ENCODE results near the gene ENDOD1.

The ENDOD1 gene

DNA sequence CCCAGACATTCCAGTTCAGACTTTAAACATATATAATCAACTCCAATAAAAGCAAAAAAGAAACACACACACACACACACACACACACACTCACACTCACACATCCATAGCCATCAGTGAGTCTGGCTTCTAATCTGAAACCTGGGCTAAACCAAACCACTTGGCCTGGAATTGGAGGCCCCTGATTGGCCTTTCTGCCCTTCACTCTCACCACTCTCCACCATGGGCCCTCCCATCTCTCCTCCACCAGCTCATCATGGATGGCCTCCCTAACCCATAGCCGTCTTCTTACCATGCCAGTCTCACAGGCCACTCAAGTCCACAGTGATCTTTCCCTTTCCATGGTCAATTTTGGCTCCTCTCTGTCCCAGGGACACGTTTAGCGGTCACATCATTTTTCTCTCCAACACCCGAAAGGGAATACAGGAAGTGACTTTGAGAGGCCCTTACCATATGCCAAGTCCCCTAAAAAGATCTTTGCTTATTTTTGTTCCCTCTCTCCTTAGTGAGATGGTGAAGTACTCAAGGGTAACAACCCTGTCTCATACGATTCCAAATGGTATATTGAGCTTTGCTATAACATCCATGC, 66.6 kb downstream of the ENDOD1 start:
- peaks cover 34 to 35% of the 10 kb centered on the region in 2 donors for H3K4me1 Mint-ChIP-seq (ENCODE audit: low read depth in 2 of 2)
- no peak overlapping the region for H3K4me3 Mint-ChIP-seq

DNA sequence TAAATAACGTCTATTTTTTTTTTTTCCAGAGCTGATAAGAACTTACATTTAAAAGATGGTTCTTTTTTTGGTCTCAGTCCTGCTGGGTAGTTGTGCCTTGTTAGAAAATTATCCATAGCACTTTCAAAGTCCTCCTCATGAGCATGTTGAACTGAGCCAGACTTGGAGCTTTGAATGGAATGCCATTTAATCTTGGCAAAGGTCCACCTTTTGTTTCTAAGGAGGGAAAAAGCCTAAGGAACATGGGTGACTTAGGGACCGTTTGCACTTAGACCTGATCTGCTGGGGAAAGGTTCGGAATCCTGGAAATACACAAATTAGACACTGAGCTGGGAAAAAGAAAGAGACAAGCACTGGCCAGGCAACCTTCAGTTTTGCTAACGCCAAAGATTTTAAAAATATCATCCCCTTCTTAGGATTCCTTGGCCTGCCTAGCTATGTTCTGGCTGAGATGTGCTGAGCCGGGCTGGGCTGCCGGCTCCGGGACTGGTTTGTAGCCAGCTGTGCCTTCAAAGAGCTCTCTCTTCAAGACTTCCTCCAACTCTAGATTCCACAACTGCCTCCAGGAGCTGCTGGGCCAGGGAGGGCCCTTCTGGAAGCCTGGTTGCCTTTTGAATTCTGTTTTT, 67.4 kb downstream of the ENDOD1 start:
- no peak overlapping the region for H3K4me3 Mint-ChIP-seq
- no peaks in the 10 kb centered on the region for H3K9me3 Mint-ChIP-seq
- H3K27me3 Mint-ChIP-seq: no peaks in the 10 kb centered on the region
- H3K27ac Mint-ChIP-seq: peak overlapping the region; percentile 52 to 77
- DNase-seq: no peak
- H3K4me1 Mint-ChIP-seq (ENCODE audit: low read depth in 2 of 2): peaks cover 29% of the 10 kb centered on the region in 2 donors
- peaks cover 3% of the 10 kb centered on the region for H3K36me3 Mint-ChIP-seq (ENCODE audit: insufficient read depth)
- no peak for ATAC-seq (replicated peaks)

More for the DNA sequence above, 66.6 kb downstream of the ENDOD1 start:
- DNase-seq (no peak), ATAC-seq (replicated peaks) (no peak)
- H3K36me3 Mint-ChIP-seq (ENCODE audit: insufficient read depth): peaks cover 8% of the 10 kb centered on the region
- no peaks in the 10 kb centered on the region for H3K27me3 Mint-ChIP-seq
- H3K9me3 Mint-ChIP-seq: no peaks in the 10 kb centered on the region
- H3K27ac Mint-ChIP-seq: no peak overlapping the region

DNA sequence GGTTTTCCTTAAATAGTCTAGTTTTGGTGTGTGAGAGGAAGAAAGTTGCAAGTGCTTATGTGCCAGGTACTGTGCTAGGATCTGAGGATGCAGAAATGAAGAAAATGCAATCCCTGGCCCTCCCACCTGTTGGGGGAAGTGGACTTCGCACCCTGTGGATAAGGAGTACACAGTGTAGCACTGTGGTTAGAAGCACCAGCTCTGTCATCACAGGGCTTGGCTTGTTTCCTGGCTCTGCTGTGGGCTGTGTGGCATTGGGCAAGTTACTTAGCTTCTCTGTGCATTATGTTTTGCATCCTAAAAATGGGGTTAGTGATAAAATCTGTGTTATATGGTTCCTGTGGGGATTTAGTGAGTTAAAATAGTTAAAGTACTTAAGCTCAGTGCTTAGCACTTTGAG, 68.2 kb downstream of the ENDOD1 start:
- H3K27me3 Mint-ChIP-seq: no peaks in the 10 kb centered on the region
- H3K27ac Mint-ChIP-seq: peak overlapping the region; percentile 52 to 77
- no peaks in the 10 kb centered on the region for H3K9me3 Mint-ChIP-seq
- ATAC-seq (replicated peaks) (peak; percentile 57), DNase-seq (no peak)
- peak overlapping the region in 1 of 2 donors; percentile 14 for H3K4me3 Mint-ChIP-seq
- no peaks in the 10 kb centered on the region for H3K36me3 Mint-ChIP-seq (ENCODE audit: insufficient read depth)
- H3K4me1 Mint-ChIP-seq (ENCODE audit: low read depth in 2 of 2): peaks cover 24 to 25% of the 10 kb centered on the region in 2 donors

DNA sequence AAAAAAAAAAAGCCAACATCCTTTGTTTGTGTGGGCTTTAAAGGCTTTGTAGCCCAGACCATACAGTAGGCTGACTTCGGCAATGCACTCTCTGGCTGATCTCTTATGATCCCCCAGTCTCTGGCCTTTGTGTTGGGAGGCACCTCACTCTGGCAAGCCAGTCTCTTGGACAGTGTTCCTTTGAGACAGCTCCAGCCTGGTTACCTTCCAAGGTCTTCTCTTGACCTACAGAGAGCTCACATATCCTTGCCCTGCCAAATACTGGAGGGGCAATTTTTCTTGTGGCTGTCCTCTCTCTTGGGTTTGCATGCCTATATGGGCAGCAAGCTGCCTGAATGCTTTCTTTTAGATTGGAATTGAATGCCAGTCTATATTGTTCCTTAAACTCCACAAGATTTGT, 71.6 kb downstream of the ENDOD1 start:
- no peak for ATAC-seq (replicated peaks)
- peaks cover 10 to 11% of the 10 kb centered on the region in 2 donors for H3K4me1 Mint-ChIP-seq (ENCODE audit: low read depth in 2 of 2)
- DNase-seq: no peak
- H3K4me3 Mint-ChIP-seq: no peak overlapping the region
- H3K9me3 Mint-ChIP-seq: no peaks in the 10 kb centered on the region
- H3K36me3 Mint-ChIP-seq (ENCODE audit: insufficient read depth): no peaks in the 10 kb centered on the region
- no peaks in the 10 kb centered on the region for H3K27me3 Mint-ChIP-seq
- no peak overlapping the region for H3K27ac Mint-ChIP-seq

DNA sequence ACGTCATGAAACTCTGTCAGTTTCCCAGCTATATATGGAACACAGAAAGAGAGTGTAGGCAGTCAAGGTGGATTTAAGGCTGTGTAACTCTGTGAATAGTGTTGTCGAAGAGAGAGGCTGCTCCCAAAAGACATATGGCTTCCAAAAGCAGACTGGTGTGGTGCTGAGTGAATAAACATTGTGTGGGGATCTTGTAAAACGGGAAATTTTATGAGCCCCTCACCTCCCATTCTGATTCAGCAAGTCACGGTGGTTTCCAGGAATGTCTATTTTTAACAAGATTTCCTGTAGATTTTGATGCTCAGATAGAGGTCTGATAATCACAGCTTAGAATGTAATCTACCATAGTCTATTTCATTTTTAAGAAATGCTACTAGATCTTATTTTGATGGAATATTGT, 73.5 kb downstream of the ENDOD1 start:
- no peak for ATAC-seq (replicated peaks)
- no peak overlapping the region for H3K27ac Mint-ChIP-seq
- DNase-seq: no peak
- H3K27me3 Mint-ChIP-seq: no peaks in the 10 kb centered on the region
- H3K36me3 Mint-ChIP-seq (ENCODE audit: insufficient read depth): no peaks in the 10 kb centered on the region
- no peak overlapping the region for H3K4me3 Mint-ChIP-seq
- H3K4me1 Mint-ChIP-seq (ENCODE audit: low read depth in 2 of 2): peaks cover 3 to 4% of the 10 kb centered on the region in 2 donors
- no peaks in the 10 kb centered on the region for H3K9me3 Mint-ChIP-seq

DNA sequence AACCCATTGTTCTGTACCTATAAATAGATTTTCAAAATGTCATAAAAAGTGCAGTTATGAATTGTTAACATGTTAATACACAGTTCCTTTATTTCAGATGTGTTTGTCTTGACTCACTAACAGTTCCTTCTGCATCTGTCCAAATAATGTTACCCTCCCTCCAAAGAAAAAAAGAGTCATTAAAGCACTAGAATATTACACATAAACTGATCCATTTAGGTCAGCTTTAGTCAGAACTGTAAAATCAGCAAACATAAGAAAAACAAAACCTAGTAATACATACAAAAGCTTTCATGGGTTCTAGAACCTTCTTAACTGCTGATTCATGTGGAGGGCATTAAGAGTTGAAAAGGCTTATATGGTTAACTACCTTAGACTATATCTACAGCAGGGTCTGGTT, 76.0 kb downstream of the ENDOD1 start:
- Mint-ChIP-seq H3K27ac (no peak overlapping the region), H3K9me3 (no peaks in the 10 kb centered on the region), H3K27me3 (no peaks in the 10 kb centered on the region), H3K36me3 (ENCODE audit: insufficient read depth) (no peaks in the 10 kb centered on the region), H3K4me3 (no peak overlapping the region), H3K4me1 (ENCODE audit: low read depth in 2 of 2) (no peaks in the 10 kb centered on the region)
- DNase-seq (no peak), ATAC-seq (replicated peaks) (no peak)

DNA sequence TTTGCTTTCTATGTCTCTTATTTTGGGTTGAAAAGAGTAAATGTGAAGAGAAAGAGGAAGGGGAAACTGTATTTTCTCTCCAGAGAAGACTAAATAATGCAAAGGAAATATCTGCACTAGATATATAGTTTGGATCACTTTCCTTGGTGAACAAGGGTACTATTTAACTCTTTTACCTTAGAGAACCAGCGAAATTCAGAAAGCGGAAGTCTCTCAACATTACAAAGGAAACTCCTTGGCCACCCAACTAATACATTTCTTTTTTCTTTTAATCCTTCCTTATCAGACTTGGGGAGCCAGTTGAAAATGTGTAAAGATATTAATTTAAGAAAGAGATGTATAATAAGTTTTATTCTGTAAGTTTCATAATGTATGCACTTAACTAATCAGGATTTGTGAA, 77.1 kb downstream of the ENDOD1 start:
- Mint-ChIP-seq H3K4me1 (ENCODE audit: low read depth in 2 of 2) (no peaks in the 10 kb centered on the region), H3K9me3 (no peaks in the 10 kb centered on the region), H3K4me3 (no peak overlapping the region), H3K27me3 (no peaks in the 10 kb centered on the region), H3K36me3 (ENCODE audit: insufficient read depth) (no peaks in the 10 kb centered on the region), H3K27ac (no peak overlapping the region)
- no peak for ATAC-seq (replicated peaks)
- DNase-seq: no peak

DNA sequence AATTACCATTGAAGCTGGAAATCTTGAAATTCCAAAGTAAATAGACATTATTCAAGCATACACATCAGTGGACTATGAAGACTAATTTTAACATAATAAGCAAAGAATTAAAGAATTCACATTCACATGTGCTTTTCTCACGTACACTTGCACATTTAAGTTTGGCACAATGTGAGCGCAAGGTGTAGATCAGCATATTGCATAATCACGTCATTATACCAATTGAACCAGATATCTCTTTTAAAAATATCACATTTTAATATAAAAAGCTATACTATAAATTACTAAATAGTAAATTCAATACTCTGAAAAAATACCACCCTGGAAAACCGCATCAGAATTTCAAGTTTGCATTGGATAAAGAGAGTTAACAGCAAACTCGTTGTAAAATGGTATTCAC, 80.6 kb downstream of the ENDOD1 start:
- DNase-seq (no peak), ATAC-seq (replicated peaks) (no peak)
- Mint-ChIP-seq H3K36me3 (ENCODE audit: insufficient read depth) (peaks cover 9% of the 10 kb centered on the region), H3K4me1 (ENCODE audit: low read depth in 2 of 2) (no peaks in the 10 kb centered on the region), H3K27me3 (no peaks in the 10 kb centered on the region), H3K27ac (no peak overlapping the region), H3K9me3 (no peaks in the 10 kb centered on the region), H3K4me3 (no peak overlapping the region)

DNA sequence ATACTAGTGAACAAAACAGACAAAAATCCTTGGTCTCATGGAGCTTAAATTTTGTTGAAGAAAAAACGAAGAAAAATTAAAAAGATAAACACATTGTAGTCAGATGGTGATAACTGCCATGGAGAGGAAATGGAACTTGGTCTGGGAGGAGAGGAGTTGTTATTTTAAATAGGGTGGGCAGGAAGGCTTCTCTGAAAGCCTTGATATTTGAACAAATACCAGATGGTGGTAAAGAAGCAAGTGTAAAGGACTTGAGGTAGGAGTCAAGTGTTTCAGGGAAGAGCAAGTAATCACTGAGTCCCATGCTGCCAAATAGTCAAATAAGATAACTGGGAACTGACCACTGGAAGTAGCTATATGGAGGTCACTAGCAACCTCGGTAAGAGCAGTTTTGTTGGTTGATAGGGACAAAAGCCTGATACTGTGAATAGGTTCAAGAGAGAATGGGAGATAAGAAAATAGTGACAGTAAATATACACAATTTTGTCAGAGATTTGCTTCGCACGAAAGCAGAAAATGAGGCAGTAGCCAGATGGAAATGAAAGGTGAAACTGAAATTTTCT, 86.3 kb downstream of the ENDOD1 start:
- no peak overlapping the region for H3K27ac Mint-ChIP-seq
- no peaks in the 10 kb centered on the region for H3K4me1 Mint-ChIP-seq (ENCODE audit: low read depth in 2 of 2)
- H3K9me3 Mint-ChIP-seq: no peaks in the 10 kb centered on the region
- peaks cover 18% of the 10 kb centered on the region for H3K36me3 Mint-ChIP-seq (ENCODE audit: insufficient read depth)
- no peak for ATAC-seq (replicated peaks)
- DNase-seq: no peak
- H3K4me3 Mint-ChIP-seq: no peak overlapping the region
- no peaks in the 10 kb centered on the region for H3K27me3 Mint-ChIP-seq

All from effector memory CD8-positive, alpha-beta T cell (primary cell).